HCT116 (cell line): Measurements from ENCODE around the gene KLHL11. TPM values are rescaled to one million over a fixed set of nuclear protein-coding genes. Genes with fewer than 3 reads are reported as not detected.

Experiments used
- ATAC-seq: fragments of 200-7000 bp; cut with Tn5 transposase; 2 replicates; pipeline ENCODE4 v1.9.1; 2020; ENCODE audit warnings: mild to moderate bottlenecking, moderate library complexity
- BruUV-seq: library from RNA; stranded (reverse); fragments of 400-500 nt; replicated peaks from 2 replicates; lab custom pipeline; 2021; lab: Mats Ljungman, UMichigan
- CTCF ChIA-PET: fragments of 300-600 bp; sonication (Branson Sonifier 250); formaldehyde crosslinking; loops from one replicate; lab custom pipeline; 2021; ENCODE audit warnings: antibody characterized with exemption; lab: Charles Lee
- POLR2A ChIA-PET: fragments of 300-600, 350-600 bp; sonication (Branson Sonifier 250); formaldehyde crosslinking; loops from one replicate; lab custom pipeline; 2021; ENCODE audit warnings: antibody characterized with exemption; lab: Charles Lee
- RAD21 ChIA-PET, 2 experiments: fragments of 300-600 bp; sonication (Branson Sonifier 250); formaldehyde crosslinking; loops; one replicate each; lab custom pipeline; 2023; ENCODE audit warnings: low total read pairs in 2 of 2; ENCODE audit not compliant: uncharacterized antibody in 2 of 2, unreplicated experiment in 2 of 2, low non-redundant PET in 1 of 2; lab: Charles Lee
- DNase-seq: peaks from one replicate; pipeline ENCODE4 v3.0.0-alpha.2; 2010; ENCODE audit warnings: low read depth, low spot score
- H2AFZ ChIP-seq: fragments of 200-600 bp; shearing (Covaris generic), sonication (generic); 2 replicates; pipeline ENCODE4 v1.6.1; 2017; ENCODE audit warnings: low read depth, mixed run types, mixed read lengths, antibody characterized with exemption, low read length; ENCODE audit not compliant: poor library complexity, severe bottlenecking
- H3K27ac ChIP-seq: 2 replicates; pipeline ENCODE4 v1.5.1; 2012; ENCODE audit warnings: low read depth, low read length
- H3K27me3 ChIP-seq: fragments of 200-600 bp; sonication (generic); 2 replicates; pipeline ENCODE4 v1.6.1; 2016; ENCODE audit warnings: mixed run types, low read length, mixed read lengths; ENCODE audit not compliant: insufficient read depth
- H3K36me3 ChIP-seq, 2 experiments: fragments of 200-500 bp in 1 of 2; fragments of 200-600 bp in 1 of 2; sonication (Bioruptor generic) in 1 of 2; sonication (generic) in 1 of 2; 2 replicates each; pipeline versions ENCODE4 v1.5.1 to v1.6.1; 2014 to 2016; ENCODE audit warnings: low read length in 2 of 2, inconsistent platforms in 1 of 2, mixed read lengths in 1 of 2, mixed run types in 1 of 2; ENCODE audit not compliant: insufficient read depth in 2 of 2, control insufficient read depth in 1 of 2
- H3K4me1 ChIP-seq, 2 experiments: fragments of 200-600 bp in 1 of 2; sonication (generic) in 1 of 2; 2 replicates each; pipeline versions ENCODE4 v1.5.1 to v1.6.1; 2012 to 2017; ENCODE audit warnings: low read length in 2 of 2, inconsistent platforms in 1 of 2, mild to moderate bottlenecking in 1 of 2, mixed read lengths in 1 of 2, mixed run types in 1 of 2, moderate library complexity in 1 of 2; ENCODE audit not compliant: insufficient read depth in 2 of 2, control insufficient read depth in 1 of 2
- H3K4me2 ChIP-seq: fragments of 200-600 bp; sonication (generic); 2 replicates; pipeline ENCODE4 v1.6.1; 2017; ENCODE audit warnings: mixed run types, low read length, mixed read lengths
- H3K4me3 ChIP-seq, 2 experiments: fragments of 200-600 bp in 1 of 2; sonication (generic) in 1 of 2; replicated peaks in 1 of 2; 2 replicates each; pipeline ENCODE4 v1.5.1; 2011 to 2016; ENCODE audit warnings: low read length in 2 of 2, control low read depth in 1 of 2, low read depth in 1 of 2, mild to moderate bottlenecking in 1 of 2, mixed read lengths in 1 of 2, mixed run types in 1 of 2
- H3K79me2 ChIP-seq: fragments of 200-600 bp; sonication (generic); 2 replicates; pipeline ENCODE4 v1.6.1; 2017; ENCODE audit warnings: mild to moderate bottlenecking, mixed run types, low read length, moderate library complexity, mixed read lengths; ENCODE audit not compliant: insufficient read depth
- H3K9ac ChIP-seq: fragments of 200-600 bp; sonication (generic); 2 replicates; pipeline ENCODE4 v1.6.1; 2016; ENCODE audit warnings: low read length, mixed read lengths
- H3K9me2 ChIP-seq: fragments of 200-600 bp; sonication (generic), shearing (Covaris generic); 2 replicates; pipeline ENCODE4 v1.6.1; 2017; ENCODE audit warnings: mixed run types, mild to moderate bottlenecking, moderate library complexity; ENCODE audit not compliant: insufficient read depth
- H3K9me3 ChIP-seq, 2 experiments: fragments of 200-500 bp in 1 of 2; fragments of 200-600 bp in 1 of 2; sonication (Bioruptor generic) in 1 of 2; sonication (generic) in 1 of 2; 2 replicates each; pipeline ENCODE4 v1.6.1; 2014 to 2017; ENCODE audit warnings: low read length in 2 of 2, mixed read lengths in 2 of 2, inconsistent platforms in 1 of 2, low read depth in 1 of 2, mild to moderate bottlenecking in 1 of 2, mixed run types in 1 of 2, moderate library complexity in 1 of 2; ENCODE audit not compliant: control insufficient read depth in 1 of 2, insufficient read depth in 1 of 2
- H4K20me1 ChIP-seq: fragments of 200-600 bp; sonication (generic), shearing (Covaris generic); 2 replicates; pipeline ENCODE4 v1.6.1; 2017; ENCODE audit warnings: mixed run types, mild to moderate bottlenecking, moderate library complexity; ENCODE audit not compliant: insufficient read depth
- CEBPB ChIP-seq: IDR thresholded peaks from 2 replicates; pipeline ENCODE4 v1.6.1; 2012; ENCODE audit warnings: low read depth
- EZH2 ChIP-seq: fragments of 200-600 bp; sonication (generic); IDR thresholded peaks from 2 replicates; pipeline ENCODE4 v1.6.1; 2017; ENCODE audit warnings: antibody characterized with exemption, mixed run types
- EZH2phosphoT487 ChIP-seq: fragments of 200-600 bp; IDR thresholded peaks from 2 replicates; pipeline ENCODE4 v1.6.1; 2018; ENCODE audit warnings: antibody characterized with exemption, borderline replicate concordance
- POLR2A ChIP-seq: IDR thresholded peaks from 2 replicates; pipeline ENCODE4 v1.7.0; 2011; ENCODE audit warnings: borderline replicate concordance; ENCODE audit not compliant: insufficient read depth, insufficient read length; ENCODE audit errors: extremely low read depth
- POLR2AphosphoS5 ChIP-seq: IDR thresholded peaks from 2 replicates; pipeline ENCODE4 v1.6.1; 2011; ENCODE audit warnings: mild to moderate bottlenecking, low read depth, low read length, moderate library complexity
- TCF7L2 ChIP-seq: IDR thresholded peaks from 2 replicates; pipeline ENCODE4 v1.7.0; 2011; ENCODE audit warnings: borderline replicate concordance, inconsistent platforms; ENCODE audit not compliant: insufficient read depth, insufficient read length; ENCODE audit errors: extremely low read depth
- ZFX ChIP-seq: fragments of 450-650 bp; IDR thresholded peaks from 2 replicates; pipeline ENCODE4 v1.6.1; 2017
- intact Hi-C: fragments of 100-400 bp; cut with micrococcal nuclease; formaldehyde crosslinking; loops from 2 replicates; pipeline ENCODE4 v1.10.0; 2022
- total RNA-seq: library from RNA; stranded (reverse); gene quantifications from one replicate; pipeline ENCODE4 v1.2.1, GENCODE V29; 2021; ENCODE audit not compliant: unreplicated experiment
- TF ChIP-seq, protein P1 (sequence below): IDR thresholded peaks from 2 replicates; pipeline ENCODE4 v1.6.1; 2012
- TF ChIP-seq, protein P2 (sequence below), 3 experiments: fragments of 200-600 bp in 1 of 3; sonication (generic) in 1 of 3; IDR thresholded peaks in 2 of 3; conservative IDR thresholded peaks in 1 of 3; 2 replicates each; pipeline ENCODE4 v1.5.1; 2012 to 2017; ENCODE audit warnings: low read depth in 2 of 3, low read length in 2 of 3, antibody characterized with exemption in 1 of 3, borderline replicate concordance in 1 of 3, control low read depth in 1 of 3, mild to moderate bottlenecking in 1 of 3, mixed read lengths in 1 of 3, mixed run types in 1 of 3, moderate library complexity in 1 of 3; ENCODE audit not compliant: insufficient read depth in 1 of 3
- TF ChIP-seq, protein P3 (sequence below): IDR thresholded peaks from 2 replicates; pipeline ENCODE4 v1.6.1; 2012; ENCODE audit warnings: low read depth

The KLHL11 gene
- total RNA-seq, 1 experiment from 2014 or later, result 22.4 TPM

DNA sequence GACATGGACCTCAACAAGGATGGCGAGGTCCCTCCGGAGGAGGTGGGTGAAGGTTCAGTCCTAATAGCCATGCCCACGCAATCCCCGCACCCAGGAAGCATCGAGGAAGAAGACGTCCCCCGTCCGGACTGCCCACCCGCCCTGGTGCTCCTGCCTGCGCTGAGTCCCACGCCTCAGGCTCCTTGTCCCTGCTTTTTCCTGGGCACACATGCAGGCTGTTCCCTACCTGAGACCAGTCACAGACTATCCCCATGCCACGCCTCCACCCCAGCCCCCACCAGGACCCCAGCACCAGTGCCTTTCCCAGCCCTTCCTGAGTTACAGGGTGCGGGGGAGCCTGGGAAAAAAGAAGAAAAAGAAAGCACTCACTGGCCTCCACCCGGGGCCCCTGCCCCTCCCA, 43.4 kb downstream of the KLHL11 start:
- POLR2A ChIA-PET, result interaction anchor here (1.1 kb wide), 1 partner anchor 20 kb away, joined by 3 read pairs; no protein-coding TSS in a partner anchor
- no peak; the same call in 1 of the 2 replicates for ATAC-seq

More for the DNA sequence above, 43.4 kb downstream of the KLHL11 start:
- no peaks in the 10 kb centered on the region for H4K20me1 ChIP-seq
- intact Hi-C loops, result no loop called here
- H3K27ac ChIP-seq, result no peak overlapping the region
- no peak overlapping the region for H3K9ac ChIP-seq
- no peaks in the 10 kb centered on the region for H3K9me3 ChIP-seq
- no peak overlapping the region for H3K4me2 ChIP-seq
- ChIA-PET RAD21 (no interaction called here), CTCF (no interaction called here)
- no TSS peak for BruUV-seq
- no peak overlapping the region for H2AFZ ChIP-seq
- H3K79me2 ChIP-seq, result no peaks in the 10 kb centered on the region
- H3K4me1 ChIP-seq, result no peaks in the 10 kb centered on the region
- TF ChIP-seq EZH2, result no peak
- TF ChIP-seq, protein P1, sequence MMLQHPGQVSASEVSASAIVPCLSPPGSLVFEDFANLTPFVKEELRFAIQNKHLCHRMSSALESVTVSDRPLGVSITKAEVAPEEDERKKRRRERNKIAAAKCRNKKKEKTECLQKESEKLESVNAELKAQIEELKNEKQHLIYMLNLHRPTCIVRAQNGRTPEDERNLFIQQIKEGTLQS, result no peak
- TF ChIP-seq POLR2A, result no peak
- TF ChIP-seq, protein P2, sequence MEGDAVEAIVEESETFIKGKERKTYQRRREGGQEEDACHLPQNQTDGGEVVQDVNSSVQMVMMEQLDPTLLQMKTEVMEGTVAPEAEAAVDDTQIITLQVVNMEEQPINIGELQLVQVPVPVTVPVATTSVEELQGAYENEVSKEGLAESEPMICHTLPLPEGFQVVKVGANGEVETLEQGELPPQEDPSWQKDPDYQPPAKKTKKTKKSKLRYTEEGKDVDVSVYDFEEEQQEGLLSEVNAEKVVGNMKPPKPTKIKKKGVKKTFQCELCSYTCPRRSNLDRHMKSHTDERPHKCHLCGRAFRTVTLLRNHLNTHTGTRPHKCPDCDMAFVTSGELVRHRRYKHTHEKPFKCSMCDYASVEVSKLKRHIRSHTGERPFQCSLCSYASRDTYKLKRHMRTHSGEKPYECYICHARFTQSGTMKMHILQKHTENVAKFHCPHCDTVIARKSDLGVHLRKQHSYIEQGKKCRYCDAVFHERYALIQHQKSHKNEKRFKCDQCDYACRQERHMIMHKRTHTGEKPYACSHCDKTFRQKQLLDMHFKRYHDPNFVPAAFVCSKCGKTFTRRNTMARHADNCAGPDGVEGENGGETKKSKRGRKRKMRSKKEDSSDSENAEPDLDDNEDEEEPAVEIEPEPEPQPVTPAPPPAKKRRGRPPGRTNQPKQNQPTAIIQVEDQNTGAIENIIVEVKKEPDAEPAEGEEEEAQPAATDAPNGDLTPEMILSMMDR (IDR thresholded peaks at IDR 0.05 in 2 of 3, conservative IDR thresholded peaks at IDR 0.05 in 1 of 3; ENCODE audit: borderline replicate concordance in 1 of 3, insufficient read depth in 1 of 3, low read depth in 2 of 3, low read length in 2 of 3), result no peak
- TF ChIP-seq TCF7L2, result no peak
- TF ChIP-seq CEBPB, result no peak
- TF ChIP-seq EZH2phosphoT487, result no peak
- TF ChIP-seq POLR2AphosphoS5, result no peak
- TF ChIP-seq, protein P3, sequence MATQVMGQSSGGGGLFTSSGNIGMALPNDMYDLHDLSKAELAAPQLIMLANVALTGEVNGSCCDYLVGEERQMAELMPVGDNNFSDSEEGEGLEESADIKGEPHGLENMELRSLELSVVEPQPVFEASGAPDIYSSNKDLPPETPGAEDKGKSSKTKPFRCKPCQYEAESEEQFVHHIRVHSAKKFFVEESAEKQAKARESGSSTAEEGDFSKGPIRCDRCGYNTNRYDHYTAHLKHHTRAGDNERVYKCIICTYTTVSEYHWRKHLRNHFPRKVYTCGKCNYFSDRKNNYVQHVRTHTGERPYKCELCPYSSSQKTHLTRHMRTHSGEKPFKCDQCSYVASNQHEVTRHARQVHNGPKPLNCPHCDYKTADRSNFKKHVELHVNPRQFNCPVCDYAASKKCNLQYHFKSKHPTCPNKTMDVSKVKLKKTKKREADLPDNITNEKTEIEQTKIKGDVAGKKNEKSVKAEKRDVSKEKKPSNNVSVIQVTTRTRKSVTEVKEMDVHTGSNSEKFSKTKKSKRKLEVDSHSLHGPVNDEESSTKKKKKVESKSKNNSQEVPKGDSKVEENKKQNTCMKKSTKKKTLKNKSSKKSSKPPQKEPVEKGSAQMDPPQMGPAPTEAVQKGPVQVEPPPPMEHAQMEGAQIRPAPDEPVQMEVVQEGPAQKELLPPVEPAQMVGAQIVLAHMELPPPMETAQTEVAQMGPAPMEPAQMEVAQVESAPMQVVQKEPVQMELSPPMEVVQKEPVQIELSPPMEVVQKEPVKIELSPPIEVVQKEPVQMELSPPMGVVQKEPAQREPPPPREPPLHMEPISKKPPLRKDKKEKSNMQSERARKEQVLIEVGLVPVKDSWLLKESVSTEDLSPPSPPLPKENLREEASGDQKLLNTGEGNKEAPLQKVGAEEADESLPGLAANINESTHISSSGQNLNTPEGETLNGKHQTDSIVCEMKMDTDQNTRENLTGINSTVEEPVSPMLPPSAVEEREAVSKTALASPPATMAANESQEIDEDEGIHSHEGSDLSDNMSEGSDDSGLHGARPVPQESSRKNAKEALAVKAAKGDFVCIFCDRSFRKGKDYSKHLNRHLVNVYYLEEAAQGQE, result no peak
- no peak for TF ChIP-seq ZFX
- H3K36me3 ChIP-seq, result peaks cover 0 to 6% of the 10 kb centered on the region in 2 experiments; a peak in 2 of 4 replicates
- no peaks in the 10 kb centered on the region for H3K27me3 ChIP-seq
- no peak overlapping the region for H3K4me3 ChIP-seq
- DNase-seq, result no peak
- no peaks in the 10 kb centered on the region for H3K9me2 ChIP-seq
